T-helper 1 cell (primary cell): ENCODE measurements around the gene RSPO3.

Source experiments
- DNase-seq, 5 donors: peaks; one replicate each; pipeline ENCODE4 v3.0.0-alpha.2; 2012 to 2020

Gene RSPO3

GRCh38 chr6:127114214-127114760, 4.2 kb upstream of the RSPO3 start:
- DNase-seq = no peak

DNA sequence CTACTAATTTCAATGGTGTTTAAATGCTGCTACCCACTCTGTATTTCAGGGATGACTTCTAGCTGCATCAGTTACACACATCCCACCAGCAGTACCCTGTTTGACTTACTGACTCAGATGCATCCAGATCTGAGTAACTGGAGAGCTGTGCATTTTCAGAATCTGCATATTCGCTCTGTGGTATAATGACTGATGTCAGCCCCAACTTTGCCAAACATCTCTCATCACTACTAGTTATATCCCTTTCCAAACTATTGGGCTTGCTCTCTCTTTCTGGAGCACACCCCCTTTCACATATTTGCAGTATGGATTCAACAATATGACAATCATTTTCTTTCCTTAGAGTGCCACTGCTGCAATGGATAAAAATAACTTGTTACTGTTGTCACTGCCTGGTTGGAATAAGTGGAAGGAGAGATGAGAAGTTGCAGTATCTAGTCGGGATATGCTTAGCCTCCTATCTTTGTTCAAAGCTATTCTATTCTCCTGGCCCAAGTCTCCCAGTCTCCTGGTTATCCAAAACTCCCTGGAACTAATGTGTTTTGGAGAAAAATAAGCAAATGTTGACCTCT, 3.3 kb upstream of the RSPO3 start:
- no peak for DNase-seq

DNA sequence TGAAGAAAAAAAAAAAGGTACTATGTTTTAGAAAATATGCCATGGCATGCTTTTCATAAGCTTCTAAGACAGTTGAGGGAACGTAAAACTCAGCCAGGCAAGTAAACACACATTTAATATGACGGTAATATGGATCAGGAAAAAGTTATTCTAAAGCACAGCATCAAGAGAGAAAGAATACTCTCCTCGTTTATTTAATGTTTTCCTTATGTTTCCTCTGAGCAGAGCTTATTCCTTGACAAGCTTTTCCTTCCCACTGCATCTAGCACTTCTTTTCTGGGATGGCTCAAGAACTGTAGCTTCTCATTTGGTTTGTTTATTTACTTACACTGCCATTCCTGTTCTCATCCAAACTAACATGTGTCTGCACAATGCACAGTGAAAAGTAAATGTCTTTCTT, 2.7 kb upstream of the RSPO3 start:
- DNase-seq = no peak

DNA sequence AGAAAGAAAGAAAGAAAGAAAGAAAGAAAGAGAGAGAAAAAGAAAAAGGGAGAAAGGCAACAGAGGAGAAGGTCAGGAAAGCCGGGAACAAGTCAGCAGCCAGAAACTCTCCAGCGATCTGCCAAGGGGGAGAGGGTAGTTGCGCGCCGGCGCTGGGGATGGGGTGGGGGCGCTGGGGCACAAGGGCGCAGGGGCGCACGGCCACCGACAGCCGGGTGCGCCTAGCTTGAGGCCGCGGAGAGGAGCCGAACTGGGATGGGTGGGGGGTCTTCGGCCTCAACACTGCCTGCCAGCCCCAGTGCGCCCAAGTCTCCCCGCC, 533 bp upstream of the RSPO3 start:
- DNase-seq = no peak

GRCh38 chr6:127119102-127120022, 891 bp downstream of the RSPO3 start:
- no peak for DNase-seq

DNA sequence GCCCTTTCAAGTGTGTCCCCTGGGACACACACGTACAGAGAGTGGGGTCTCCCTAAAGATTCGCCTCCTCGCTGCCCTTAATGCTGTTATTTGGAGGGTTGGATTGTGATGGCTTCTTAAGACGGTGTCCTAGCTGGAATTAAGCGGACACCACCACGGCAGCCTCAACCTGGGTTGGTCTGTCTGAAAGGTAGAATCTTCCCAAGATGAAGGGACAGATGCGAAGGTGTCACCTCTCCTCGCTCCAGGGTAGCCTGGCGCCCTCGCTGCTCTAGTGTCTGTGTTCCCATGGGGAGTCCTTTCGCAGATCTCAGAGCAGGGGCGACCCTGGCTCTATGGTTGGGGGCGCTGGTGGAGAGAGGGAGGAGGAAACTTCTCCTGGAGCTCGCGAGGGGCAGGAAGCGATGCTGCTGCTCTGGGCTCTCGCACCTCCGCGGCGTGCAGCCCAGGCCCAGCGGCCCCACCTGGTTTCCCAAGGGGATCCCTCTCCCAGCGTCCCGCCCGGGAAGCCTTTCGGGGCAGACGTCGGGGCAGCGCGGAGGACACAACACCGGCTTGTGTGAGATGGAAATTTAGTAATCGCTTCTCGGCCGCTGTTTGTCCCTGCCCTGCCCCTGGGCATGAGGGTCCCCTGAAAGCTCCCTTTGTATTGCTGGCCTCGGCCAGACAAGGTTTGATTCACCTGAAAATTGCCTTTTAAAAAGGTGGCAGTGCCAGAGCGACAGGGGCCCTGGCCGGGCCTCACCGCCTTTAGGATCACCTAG, 1.7 kb downstream of the RSPO3 start:
- DNase-seq = no peak

DNA sequence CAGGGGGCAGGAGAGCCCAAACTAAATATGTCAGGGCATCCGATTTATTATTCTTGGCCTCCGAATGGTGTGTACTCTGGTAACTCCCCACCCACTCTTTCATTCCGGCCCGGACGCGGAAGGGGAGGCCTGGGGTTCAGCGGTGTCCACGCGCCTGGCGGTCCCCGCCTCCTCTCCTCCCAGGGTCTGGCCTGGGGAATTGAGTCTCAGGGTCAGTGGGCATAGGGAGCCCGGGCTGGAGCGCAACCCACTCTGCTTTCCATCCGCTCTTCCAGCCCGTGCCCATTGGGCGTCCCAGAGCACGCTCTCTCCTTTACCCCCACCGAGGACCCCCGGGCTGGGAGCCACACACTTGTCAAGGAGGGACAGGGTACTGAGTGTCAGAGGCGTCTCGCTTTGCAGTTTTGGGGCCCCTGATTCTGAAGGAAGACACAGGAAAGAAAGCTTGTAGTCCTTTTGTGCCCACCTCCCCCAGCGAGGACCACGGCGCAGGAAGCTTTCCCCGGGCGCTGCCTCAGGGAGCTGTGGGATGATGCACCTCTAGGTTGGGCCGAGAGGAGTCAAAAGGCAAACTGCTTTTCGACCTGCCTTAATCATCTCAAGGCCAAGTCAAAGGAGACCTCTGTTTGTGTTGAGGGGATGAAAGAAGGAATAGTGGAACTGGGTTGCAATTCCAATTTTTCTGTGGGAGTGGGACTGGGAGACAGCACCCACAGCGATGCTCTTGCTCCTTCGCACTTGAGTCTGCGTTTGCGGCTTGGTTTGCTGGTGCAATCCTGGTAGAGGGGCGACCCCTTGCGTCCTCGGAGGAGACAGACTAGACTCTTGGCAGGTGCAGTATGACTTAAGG, 2.5 kb downstream of the RSPO3 start:
- DNase-seq = peak in 3 of 5 donors; percentile 20 to 60 (median 42)

DNA sequence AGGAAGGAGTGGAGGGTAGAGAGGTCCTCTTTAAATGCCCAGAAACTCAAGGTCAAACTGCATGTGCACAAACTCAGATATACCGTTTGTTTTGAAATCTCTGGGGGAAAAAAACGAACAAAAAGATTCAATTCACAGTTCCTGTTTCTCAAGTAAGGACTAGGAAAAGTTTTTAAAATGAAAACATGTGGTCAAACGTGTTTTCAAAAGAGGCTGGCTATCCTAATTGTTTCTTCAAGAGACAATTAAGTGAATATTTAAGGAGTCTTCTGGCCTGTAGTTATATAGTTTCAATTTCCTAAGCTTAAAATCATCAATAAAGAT, 3.1 kb downstream of the RSPO3 start:
- DNase-seq = no peak

DNA sequence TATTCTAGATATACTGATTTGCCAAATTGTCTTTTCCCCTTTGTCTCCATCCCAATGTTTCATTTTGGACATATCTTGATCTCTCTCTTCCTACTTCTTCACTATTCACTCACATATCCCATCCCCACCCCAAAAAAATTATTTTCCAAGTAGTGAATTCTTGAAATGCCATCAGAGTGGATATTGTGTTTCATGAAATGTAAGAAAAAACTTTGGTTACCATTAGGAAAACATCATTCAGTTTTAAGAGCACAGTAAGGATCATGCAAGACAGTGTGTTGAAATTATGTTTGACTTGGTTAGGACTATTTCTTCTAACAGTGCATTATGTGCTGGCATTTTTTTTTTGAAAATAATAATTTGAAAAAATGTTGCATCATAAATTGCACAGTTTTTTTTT, 5.7 kb downstream of the RSPO3 start:
- DNase-seq = no peak

DNA sequence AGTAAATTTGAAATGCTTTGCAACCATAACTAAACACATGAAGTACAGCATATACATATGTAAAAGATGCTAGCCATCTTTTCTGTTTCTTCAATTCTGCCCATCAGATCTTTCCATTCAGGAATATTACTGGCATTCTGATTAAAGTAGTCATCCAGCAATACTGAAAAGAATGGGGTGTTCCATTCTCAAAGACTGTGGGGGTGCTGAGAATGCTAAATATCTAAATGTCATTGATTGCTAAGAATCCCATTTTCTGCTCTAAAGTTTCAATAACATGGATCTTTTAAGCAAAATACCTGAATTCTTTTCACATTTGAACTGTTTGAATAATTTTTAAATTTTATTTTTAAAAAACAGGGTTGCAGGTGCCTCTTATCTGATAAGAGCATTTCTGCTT, 6.2 kb downstream of the RSPO3 start:
- no peak for DNase-seq

DNA sequence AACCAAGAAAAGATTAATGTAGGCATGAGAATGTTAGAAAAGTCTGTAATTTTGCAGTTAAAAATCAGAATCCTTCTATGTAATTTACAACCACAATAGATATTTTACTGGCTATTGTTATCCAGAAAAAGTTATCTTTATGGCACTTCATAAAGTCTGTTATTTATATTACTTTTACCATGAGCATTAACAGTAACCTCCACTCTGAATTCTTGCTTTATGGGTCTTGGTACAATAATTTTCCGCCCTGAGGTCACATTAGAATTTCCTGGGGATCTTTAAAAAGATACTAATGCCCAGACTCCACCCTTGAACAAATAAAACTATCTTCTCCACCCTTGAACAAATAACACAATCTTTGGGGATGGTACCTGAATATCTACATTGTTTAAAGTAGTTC, 9.6 kb downstream of the RSPO3 start:
- no peak for DNase-seq

- DNase-seq = no peak
Observed at GRCh38 chr6:127129251-127129650, 10.8 kb downstream of the RSPO3 start.

DNA sequence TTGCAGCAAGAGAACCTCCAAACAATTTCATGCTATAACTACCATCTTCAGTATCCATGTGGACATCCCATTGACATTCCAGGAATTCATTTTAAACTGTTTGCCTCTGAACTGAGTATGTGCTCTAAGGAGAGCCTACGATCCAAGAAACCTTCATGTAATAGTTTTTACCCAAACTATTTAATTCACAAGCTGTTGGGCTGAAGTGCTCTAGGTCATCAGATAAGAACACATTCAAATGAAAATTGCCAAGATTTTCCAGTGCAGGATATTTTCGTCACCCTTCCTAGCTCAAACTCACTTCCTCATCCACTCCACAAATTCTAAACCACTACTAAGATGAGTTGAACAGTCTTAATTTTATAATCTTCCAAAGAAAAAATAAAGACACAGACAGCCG, 12.8 kb downstream of the RSPO3 start:
- DNase-seq = no peak

DNA sequence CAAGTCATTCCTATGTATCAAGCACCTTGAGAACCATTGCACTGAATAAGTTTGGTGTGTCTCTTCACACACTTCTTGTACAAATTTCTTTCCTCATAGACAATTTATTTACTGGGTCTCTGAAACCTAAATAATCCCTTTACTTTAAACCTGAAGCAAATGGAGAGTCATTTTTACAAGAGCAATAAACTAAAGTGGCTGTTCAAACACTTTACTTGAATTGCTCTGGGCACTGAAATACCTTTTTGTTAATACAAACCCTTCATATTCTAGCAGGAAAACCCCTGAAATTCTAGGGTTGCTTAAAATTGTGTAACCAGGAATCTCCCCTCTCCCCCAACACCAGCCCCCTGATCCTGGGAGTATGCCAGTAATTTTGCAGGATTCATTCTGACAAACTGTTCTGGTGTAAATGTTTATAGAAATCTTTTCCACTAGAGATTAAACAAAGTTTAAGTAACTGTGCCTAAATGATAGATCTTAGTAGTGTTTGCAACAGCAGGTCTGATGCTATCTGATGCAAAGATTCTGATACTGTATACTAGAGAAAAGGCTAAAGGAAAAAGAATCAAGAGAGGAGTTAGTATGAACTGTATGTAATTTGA, 13.4 kb downstream of the RSPO3 start:
- no peak for DNase-seq

- DNase-seq = no peak
Observed at GRCh38 chr6:127134136-127134535, 15.7 kb downstream of the RSPO3 start.

DNA sequence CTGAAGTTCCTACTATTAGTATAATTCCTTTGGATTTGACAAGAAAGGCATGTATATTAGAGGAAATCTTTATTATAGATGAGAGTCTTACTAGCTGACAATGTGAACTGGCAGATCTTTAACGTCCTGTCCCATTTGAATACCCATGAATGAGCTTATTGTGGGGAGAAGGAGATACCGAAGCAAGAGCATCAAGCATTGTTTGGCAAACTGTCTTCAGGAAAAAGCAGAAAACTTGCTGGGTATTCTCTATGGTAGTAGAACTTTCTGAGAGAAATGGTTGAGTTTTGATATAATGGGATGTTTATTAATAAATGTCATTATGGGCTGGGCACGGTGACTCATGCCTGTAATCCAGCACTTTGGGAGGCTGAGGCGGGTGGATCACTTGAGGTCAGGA, 18.3 kb downstream of the RSPO3 start:
- no peak for DNase-seq

DNA sequence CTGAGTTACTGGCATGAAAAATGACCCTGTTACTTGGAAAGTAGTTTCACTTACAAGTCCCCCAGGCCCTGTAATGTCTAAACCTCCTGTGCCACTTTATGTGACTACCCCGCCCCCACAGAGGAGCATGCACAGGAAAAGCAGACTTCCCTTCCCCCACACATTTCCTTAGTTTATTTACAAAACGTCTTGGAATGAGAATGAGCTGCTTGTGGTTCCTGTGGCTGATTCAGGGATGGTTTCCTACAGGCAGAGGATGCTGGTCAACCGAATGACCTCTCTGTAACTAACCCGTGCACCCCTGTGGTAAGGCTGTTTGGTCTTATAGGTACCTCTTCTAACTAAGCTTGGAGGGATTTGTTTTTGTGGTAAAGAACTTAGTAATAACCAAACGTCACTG, 28.5 kb downstream of the RSPO3 start:
- DNase-seq = no peak

- no peak for DNase-seq
Observed at GRCh38 chr6:127147534-127147933, 29.1 kb downstream of the RSPO3 start.

- no peak for DNase-seq
Observed at GRCh38 chr6:127148511-127148910, 30.0 kb downstream of the RSPO3 start.

GRCh38 chr6:127154509-127154908, 36.0 kb downstream of the RSPO3 start:
- no peak for DNase-seq

GRCh38 chr6:127160484-127160883, 42.0 kb downstream of the RSPO3 start:
- DNase-seq = no peak

DNA sequence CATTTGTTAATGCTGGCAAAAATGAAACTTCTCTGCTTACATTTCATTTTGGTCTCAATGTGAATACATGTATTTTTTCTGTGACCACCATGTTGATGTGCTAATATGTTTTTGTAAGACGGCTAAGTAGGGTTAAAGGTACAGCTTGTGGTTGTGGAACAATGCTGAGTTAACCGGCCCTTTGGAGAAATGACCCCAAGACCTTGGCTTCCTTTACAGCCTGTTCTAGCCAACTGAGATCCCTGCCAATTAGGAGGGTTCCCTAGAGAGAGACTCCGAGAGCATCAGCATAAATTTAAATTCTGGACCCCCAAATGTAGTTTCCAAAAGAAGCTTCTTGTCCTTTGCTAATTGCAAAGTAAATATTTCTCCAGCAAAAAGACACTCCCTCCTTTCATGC, 44.4 kb downstream of the RSPO3 start:
- no peak for DNase-seq
